ENCODE results near the gene HMG20A. TPM values are rescaled to one million over a fixed set of nuclear protein-coding genes. Genes with fewer than 3 reads are reported as not detected.

Gene HMG20A
- total and polyA plus RNA-seq, 10 of the 15 experiments (the other 5 are each of a cell fraction or from before 2014, with no cell fraction given), result 30.0 to 98.7 (median 46.8) TPM

GRCh38 chr15:77386626-77387025, 34.1 kb upstream of the HMG20A start (continued):
- TF ChIP-seq CTCF (IDR thresholded peaks at IDR 0.05 in 2 of 3, conservative IDR thresholded peaks at IDR 0.05 in 1 of 3; ENCODE audit: control insufficient read depth in 2 of 3, extremely low read depth in 1 of 3, insufficient read depth in 1 of 3, low read depth in 3 of 3, low read length in 3 of 3), result no peak
- TF ChIP-seq CEBPZ (IDR thresholded peaks at IDR 0.05; ENCODE audit: low read depth, low read length), result no peak
- no peak for TF ChIP-seq TAF1 (IDR thresholded peaks at IDR 0.05; ENCODE audit: borderline replicate concordance, low read depth, low read length)
- no peak for TF ChIP-seq ZNF622 (IDR thresholded peaks at IDR 0.05)
- TF ChIP-seq BMI1 (IDR thresholded peaks at IDR 0.05; ENCODE audit: borderline replicate concordance), result no peak
- no peak for TF ChIP-seq YBX1 (IDR thresholded peaks at IDR 0.05)
